GM21360 (cell line): ENCODE results near the gene PARP8.
"Not testable (repeated sequence)": the region's sequence is repeated elsewhere in the genome, so short reads cannot be mapped to it uniquely, and the experiment has no call there.

ENCODE experiments used
- ATAC-seq: cut with Tn5 transposase; IDR thresholded peaks from one replicate; pipeline ENCODE4 v1.9.1; 2021; ENCODE audit warnings: mild to moderate bottlenecking, moderate library complexity; ENCODE audit not compliant: unreplicated experiment

Gene PARP8

GRCh38 chr5:50679554-50679953 lies 13.1 kb downstream of the PARP8 start:
- ATAC-seq, result not testable (repeated sequence)

- ATAC-seq, result no peak
These were observed 18.3 kb downstream of the PARP8 start for GRCh38 chr5:50684721-50685120.

- ATAC-seq, result no peak
These were observed 21.1 kb downstream of the PARP8 start for GRCh38 chr5:50687548-50687947.

- no peak for ATAC-seq
These were observed 25.1 kb downstream of the PARP8 start for GRCh38 chr5:50691399-50692016.

- no peak for ATAC-seq
These were observed 27.7 kb downstream of the PARP8 start for GRCh38 chr5:50694027-50694590.

- not testable (repeated sequence) for ATAC-seq
These were observed 28.2 kb downstream of the PARP8 start for GRCh38 chr5:50694626-50695025.

- ATAC-seq, result peak; percentile 79
These were observed 31.3 kb downstream of the PARP8 start for GRCh38 chr5:50697739-50698138.

GRCh38 chr5:50699737-50700136 lies 33.3 kb downstream of the PARP8 start:
- ATAC-seq, result no peak

GRCh38 chr5:50700706-50701105 lies 34.3 kb downstream of the PARP8 start:
- no peak for ATAC-seq

DNA sequence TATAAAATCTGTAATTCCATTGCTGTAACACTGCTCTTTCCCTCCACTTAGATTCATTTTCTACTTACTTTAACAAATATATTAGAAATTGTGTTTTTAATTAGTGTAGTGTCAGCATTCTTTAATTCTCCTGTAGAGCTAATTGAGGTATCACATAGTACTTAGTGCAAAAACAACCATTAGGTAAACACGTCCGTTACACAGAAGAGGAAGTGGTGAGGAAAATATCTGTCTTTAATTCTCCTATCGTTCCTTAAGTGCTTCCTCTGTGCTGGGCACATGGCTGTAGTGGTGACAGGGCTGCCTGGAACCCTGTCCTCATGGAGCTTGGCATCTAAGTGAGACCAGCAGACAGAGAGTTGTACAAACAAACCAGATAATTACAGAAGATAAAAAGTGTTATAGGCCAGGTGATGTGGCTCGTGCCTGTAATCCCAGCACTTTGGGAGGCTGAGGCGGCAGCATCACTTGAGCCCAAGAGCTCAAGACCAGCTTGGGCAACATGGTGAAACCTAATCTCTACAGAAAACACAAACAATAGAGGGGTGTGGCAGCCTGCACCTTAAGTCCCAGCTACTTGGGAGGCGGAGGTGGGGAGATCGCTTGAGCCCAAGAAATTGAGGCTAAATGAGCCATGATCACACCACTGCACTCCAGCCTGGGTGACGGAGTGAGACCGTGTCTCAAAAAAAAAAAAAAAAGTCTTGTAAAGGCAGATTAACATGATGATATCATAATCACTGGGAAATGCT lies 36.4 kb downstream of the PARP8 start:
- ATAC-seq, result no peak

DNA sequence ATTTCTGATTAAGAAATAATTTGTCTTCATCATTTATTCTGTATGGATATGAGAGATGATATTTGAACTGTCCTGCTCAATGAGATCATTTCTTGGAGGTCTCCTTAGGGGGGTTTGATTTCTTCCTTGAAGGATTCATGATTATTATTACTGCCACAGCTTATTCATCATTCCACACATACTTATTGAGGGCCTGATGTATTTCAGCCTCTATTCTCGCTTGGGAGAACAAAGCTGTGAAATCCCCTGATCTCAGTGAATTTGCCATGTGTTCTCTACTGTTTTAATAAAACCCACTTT lies 36.9 kb downstream of the PARP8 start:
- no peak for ATAC-seq

GRCh38 chr5:50704730-50705129 lies 38.3 kb downstream of the PARP8 start:
- ATAC-seq, result no peak

DNA sequence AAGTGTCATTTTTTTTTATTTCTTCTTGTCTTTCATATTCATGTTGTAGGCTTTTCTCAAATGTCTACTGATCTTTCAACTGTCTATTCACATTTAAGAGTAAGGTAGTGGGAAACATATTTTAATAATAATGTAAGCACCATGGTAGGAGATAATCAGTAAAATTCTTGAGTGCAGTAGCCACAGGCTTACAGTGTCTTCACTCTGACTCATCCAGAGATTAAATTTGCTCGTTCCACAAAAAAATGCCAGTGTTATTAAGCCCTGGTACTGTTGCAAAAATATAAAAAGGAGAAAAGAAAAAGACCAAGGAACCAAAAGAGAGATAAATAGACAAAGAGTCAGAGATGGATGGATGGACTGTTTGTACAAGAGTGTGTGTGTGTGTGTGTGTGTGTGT lies 43.0 kb downstream of the PARP8 start:
- no peak for ATAC-seq

DNA sequence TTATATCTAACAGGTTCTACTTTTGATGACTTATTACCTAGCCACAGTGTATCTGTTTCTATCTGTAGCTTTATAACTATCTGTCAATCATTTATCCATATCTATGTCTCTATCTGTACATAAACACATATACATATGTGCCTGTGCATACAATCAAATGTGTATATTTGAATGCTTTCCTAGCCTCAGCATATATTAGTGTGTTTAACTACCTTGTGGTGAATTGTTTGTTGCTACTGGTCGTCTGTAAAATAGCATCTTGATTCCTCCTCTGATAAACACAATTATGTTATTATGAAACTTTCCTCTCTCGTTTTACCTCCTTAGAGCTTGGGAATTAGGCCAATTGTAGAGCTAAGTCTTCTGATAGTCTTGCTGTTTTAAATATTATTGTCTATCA lies 44.4 kb downstream of the PARP8 start:
- ATAC-seq, result peak; percentile 14

- ATAC-seq, result peak; percentile 97
These were observed 44.8 kb downstream of the PARP8 start for GRCh38 chr5:50711280-50711679.

DNA sequence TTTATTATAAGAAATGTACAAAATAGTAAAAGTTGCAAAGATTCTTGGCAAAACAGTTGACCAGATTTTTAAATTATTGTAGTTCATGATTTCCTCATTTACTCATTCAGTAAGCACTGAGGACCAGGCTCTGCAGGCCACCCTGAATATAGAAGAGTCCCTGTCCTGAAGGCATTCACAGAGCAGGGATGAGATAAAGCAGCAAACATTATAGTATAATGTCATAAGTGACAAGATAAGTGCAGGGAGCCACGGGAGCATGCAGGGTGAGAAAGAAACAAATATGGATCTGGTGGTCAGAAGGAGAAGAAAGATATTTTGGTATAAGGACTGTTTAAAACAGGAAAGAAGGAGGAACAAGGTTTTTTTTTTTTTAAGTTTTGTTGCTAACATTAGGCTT lies 46.0 kb downstream of the PARP8 start:
- no peak for ATAC-seq

- no peak for ATAC-seq
These were observed 48.6 kb downstream of the PARP8 start for GRCh38 chr5:50715001-50715400.

DNA sequence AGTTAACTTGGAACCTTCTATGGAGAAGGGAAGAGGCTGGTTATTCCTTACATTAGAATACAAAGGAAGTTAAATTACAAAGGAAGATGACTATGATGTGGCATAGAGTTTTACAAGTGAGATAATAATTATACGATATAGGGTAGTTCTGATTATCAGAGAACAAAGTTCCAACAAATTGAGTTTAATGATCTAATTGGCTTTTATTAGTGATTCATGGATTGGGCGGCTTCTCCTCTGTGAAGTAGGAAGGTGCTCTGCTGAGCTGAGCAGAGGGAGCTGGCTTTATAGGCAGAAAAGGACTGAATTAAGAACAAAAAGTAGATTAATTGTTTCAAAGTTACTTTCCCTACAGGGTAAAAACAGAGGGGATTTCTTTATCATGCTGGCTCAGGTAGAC lies 49.7 kb downstream of the PARP8 start:
- ATAC-seq, result no peak

DNA sequence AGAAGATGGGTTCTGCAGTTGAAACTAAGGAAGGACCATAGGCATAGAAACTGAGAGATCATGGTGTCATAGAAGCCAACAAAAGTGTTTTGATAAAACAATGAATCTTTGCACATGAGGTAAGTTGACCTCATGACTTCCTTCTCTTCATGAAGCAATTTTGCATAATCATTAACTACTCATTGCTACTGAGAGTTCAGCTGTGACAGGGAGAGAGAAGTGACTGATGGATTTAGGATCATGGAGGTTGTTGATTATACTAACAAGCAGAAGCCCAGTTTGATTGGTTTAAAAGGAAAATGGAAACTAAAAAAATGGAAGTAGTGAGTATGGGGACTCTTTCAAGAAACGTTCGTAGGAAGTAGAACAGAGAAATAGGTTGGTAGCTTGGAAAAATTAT lies 51.2 kb downstream of the PARP8 start:
- ATAC-seq, result no peak

DNA sequence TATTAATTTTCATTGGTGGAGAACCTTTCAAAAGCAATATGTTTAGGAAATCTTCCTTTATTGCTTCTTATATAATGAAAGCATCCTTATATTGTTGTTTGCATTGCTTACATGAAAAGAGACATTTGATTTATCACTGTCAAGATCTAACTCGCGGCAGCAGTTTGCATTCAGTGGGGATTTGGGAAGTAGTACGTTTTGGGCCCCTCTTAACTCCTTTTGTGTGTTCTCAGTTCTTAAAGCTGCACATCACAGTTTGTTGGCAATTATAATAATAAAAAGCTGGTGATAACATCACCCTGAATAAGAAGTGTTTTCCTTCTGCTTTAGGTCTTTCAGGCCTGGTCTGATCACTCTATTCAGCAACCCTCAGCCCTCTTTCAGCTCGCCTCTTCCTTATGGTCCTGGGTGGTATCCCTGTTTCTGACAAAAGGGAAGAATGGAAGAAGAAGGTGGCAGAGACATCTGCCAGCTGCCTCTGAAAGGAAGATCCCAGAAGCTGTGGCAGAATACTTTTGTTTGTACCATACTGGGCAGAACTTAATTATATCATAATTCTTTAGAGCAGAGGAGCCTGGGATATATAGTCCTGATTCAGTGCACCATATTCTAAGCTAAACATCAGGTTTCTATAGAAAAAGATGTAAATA lies 53.7 kb downstream of the PARP8 start:
- ATAC-seq, result no peak

- no peak for ATAC-seq
These were observed 55.8 kb downstream of the PARP8 start for GRCh38 chr5:50722223-50722622.

- ATAC-seq, result no peak
These were observed 57.8 kb downstream of the PARP8 start for GRCh38 chr5:50724262-50724661.
